ENCODE measurements around the gene ATAD1. TPM values are rescaled to one million over a fixed set of nuclear protein-coding genes. Genes with fewer than 3 reads are reported as not detected.
A peak's percentile ranks its signal among the peaks of the same experiment; 100 is the strongest.
"Not testable (repeated sequence)": the region's sequence is repeated elsewhere in the genome, so short reads cannot be mapped to it uniquely, and the experiment has no call there.

Gene ATAD1
- total RNA-seq, 8 experiments from 2014 or later, result 43.3 to 79.3 (median 62.7) TPM

DNA sequence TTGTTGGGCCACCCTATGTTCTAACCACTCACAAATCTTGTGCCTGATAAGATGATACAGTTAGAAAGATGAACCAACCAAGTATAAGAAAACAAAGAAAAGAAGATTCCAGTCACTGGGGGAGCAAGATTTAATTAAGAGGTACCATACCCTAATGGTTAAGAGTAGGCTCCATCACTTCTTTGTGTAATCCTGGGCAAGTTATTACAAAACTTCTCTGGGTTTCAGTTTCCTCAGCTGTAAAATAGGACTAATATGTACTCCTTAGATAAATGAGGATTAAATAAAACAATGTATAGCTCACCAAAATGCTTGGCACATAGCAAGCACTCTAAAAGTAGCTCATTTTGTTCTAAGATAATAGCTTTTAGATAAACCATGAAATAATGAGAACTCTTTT, 58.5 kb downstream of the ATAD1 start:
- no peak for ATAC-seq (replicated peaks in 6 of 8)
- in situ Hi-C loops (cut with MboI; ENCODE audit: low pct_unique_long_range_greater_than_20kb in 2 of 9, low sequenced_read_pairs in 9 of 9, unreplicated experiment in 9 of 9), result no loop called here
- Histone ChIP-seq H3K4me3 (no peak overlapping the region), H3K27ac (no peak overlapping the region), H3K4me1 (replicated peaks in 1 of 2) (no peaks in the 10 kb centered on the region)

- Histone ChIP-seq H3K4me3 (no peak overlapping the region), H3K27ac (no peak overlapping the region), H3K4me1 (replicated peaks in 1 of 2) (no peaks in the 10 kb centered on the region)
- ATAC-seq (replicated peaks in 6 of 8), result no peak
- in situ Hi-C loops (cut with MboI; ENCODE audit: low pct_unique_long_range_greater_than_20kb in 2 of 9, low sequenced_read_pairs in 9 of 9, unreplicated experiment in 9 of 9), result no loop called here
- WGBS, 10 experiments, result 80 to 100% (median 100%) methylated on average over 1 of the region's 1 CpG; no CpG with 5 or more reads in 2 of the 10 experiments
These were observed 60.3 kb downstream of the ATAD1 start for GRCh38 chr10:87757685-87758084.

- in situ Hi-C loops (cut with MboI; ENCODE audit: low pct_unique_long_range_greater_than_20kb in 2 of 9, low sequenced_read_pairs in 9 of 9, unreplicated experiment in 9 of 9), result no loop called here
- no peak overlapping the region for H3K27ac ChIP-seq
- H3K4me3 ChIP-seq, result no peak overlapping the region
- 80 to 100% (median 98%) methylated on average over 1 to 8 of the region's 8 CpGs for WGBS, 10 experiments
- no peak for ATAC-seq (replicated peaks in 6 of 8)
- peaks cover 0 to 10% of the 10 kb centered on the region in 2 donors for H3K4me1 ChIP-seq (replicated peaks in 1 of 2)
These were observed 63.8 kb downstream of the ATAD1 start for GRCh38 chr10:87753995-87754866.

DNA sequence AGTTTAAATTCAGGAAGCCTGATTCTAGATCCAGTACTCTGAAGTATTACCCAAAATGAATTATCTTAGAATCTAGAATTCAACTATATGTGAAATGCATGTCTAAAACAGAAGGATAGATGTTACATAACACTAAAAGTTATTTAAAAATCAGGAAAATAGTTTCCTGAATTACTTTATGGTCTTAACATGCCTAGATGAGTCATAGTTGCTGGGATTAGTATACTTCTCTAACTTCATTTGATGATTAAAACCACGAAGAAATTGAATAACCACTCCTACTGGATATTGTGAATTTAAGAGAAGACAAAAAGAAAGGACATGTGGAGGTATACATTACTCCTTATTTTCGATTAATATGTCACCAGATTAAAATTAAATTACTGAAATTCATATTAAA, 65.5 kb downstream of the ATAD1 start:
- peak in 2 of 8 experiments; percentile 63 to 70 for ATAC-seq (replicated peaks in 6 of 8)
- Histone ChIP-seq H3K4me1 (replicated peaks in 1 of 2) (peaks cover 0 to 10% of the 10 kb centered on the region in 2 donors), H3K4me3 (no peak overlapping the region), H3K27ac (no peak overlapping the region)
- in situ Hi-C loops (cut with MboI; ENCODE audit: low pct_unique_long_range_greater_than_20kb in 2 of 9, low sequenced_read_pairs in 9 of 9, unreplicated experiment in 9 of 9), result no loop called here
- 0 to 100% (median 90%) methylated on average over 1 to 2 of the region's 2 CpGs for WGBS, 10 experiments

- in situ Hi-C loops (cut with MboI; ENCODE audit: low pct_unique_long_range_greater_than_20kb in 2 of 9, low sequenced_read_pairs in 9 of 9, unreplicated experiment in 9 of 9), result no loop called here
- 70 to 100% (median 81%) methylated on average over 2 of the region's 2 CpGs; no CpG with 5 or more reads in 2 of the 10 experiments for WGBS, 10 experiments
- no peak for ATAC-seq (replicated peaks in 6 of 8)
- H3K4me1 ChIP-seq (replicated peaks in 1 of 2), result peaks cover 4 to 13% of the 10 kb centered on the region in 2 donors
- H3K27ac ChIP-seq, result no peak overlapping the region
- H3K4me3 ChIP-seq, result no peak overlapping the region
These were observed 66.8 kb downstream of the ATAD1 start for GRCh38 chr10:87751274-87751673.

DNA sequence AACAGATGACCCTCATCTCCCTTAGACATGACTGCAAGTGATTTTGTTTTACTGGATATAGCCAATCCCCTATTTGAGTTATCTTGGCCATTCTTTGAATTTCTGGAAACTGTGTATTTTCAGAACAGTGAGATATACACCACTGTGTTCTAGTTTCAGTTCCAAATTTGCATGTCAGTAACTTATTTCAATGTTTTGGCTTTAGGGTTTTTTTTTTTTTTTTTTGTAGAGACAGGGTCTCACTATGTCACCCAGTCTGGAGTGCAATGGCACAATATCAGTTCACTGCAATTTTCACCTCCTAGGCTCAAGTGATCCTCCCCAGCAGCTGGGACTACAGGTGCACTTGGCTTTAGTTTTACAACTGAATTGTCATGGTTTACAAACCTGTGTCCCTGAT, 67.2 kb downstream of the ATAD1 start:
- H3K4me3 ChIP-seq, result no peak overlapping the region
- ATAC-seq (replicated peaks in 6 of 8), result no peak
- H3K27ac ChIP-seq, result no peak overlapping the region
- peaks cover 4 to 13% of the 10 kb centered on the region in 2 donors for H3K4me1 ChIP-seq (replicated peaks in 1 of 2)
- in situ Hi-C loops (cut with MboI; ENCODE audit: low pct_unique_long_range_greater_than_20kb in 2 of 9, low sequenced_read_pairs in 9 of 9, unreplicated experiment in 9 of 9), result no loop called here

DNA sequence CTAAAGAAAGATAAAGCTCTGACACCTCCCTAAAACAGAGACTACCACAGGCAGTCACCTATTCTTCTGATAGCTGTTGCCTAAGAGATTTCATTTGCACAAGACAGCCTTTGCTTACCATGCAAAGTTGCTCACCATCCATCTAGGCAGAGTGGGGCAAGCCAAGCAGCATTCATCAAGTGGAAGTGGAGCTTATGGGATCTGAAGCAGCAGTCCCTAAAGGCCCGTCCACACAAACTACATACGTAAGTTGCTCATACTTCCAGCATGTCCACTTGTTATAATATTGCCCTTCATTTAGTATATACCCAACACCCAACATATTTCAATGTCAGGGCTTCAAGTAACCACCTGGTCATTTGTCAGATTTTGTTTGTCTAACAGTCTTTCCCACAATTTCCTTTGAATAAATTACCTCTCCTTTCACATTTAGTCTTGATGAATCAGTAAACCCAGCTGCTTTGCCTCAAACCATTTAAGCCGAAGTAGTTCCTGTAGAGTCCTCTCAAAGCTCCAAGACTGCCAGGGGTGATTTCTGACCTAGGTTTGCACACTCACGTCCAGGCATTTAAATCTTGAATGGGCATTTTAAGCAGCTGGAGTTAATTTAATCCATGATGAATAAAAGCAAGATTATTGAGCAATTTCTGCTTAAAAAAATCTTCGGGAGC, 67.9 kb downstream of the ATAD1 start:
- peak; percentile 30 to 82 (median 46) for ATAC-seq (replicated peaks in 6 of 8)
- in situ Hi-C loops (cut with MboI; ENCODE audit: low pct_unique_long_range_greater_than_20kb in 2 of 9, low sequenced_read_pairs in 9 of 9, unreplicated experiment in 9 of 9), result no loop called here
- WGBS, 10 experiments, result 4 to 80% (median 49%) methylated on average over 1 to 5 of the region's 5 CpGs; no CpG with 5 or more reads in 1 of the 10 experiments

DNA sequence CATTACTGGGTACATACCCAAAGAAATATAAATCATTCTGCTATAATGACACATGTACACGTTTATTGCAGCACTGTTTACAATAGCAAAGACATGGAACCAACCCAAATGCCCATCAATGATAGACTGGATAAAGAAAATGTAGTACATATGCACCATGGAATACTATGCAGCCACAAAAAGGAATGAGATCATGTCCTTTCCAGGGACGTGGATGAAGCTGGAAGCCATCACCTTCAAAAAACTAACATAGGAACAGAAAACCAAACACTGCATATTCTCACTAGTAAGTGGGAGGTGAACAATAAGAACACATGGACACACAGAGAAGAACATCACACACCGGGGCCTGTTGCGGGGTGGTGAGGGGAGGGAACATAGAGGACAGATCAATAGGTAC, 69.8 kb downstream of the ATAD1 start:
- not testable (repeated sequence) for H3K4me3 ChIP-seq; ATAC-seq (replicated peaks in 6 of 8); H3K27ac ChIP-seq
- in situ Hi-C loops (cut with MboI; ENCODE audit: low pct_unique_long_range_greater_than_20kb in 2 of 9, low sequenced_read_pairs in 9 of 9, unreplicated experiment in 9 of 9), result loop anchor here in 4 of 9 experiments (25.0 kb wide), 1 partner anchor 211 kb away; no protein-coding TSS in a partner anchor
- WGBS, 10 experiments, result 50 to 100% (median 100%) methylated on average over 1 to 2 of the region's 4 CpGs
- peaks cover 4 to 13% of the 10 kb centered on the region in 2 donors for H3K4me1 ChIP-seq (replicated peaks in 1 of 2)

More for the DNA sequence above, 67.9 kb downstream of the ATAD1 start:
- no peak overlapping the region for H3K4me3 ChIP-seq
- H3K27ac ChIP-seq, result no peak overlapping the region
- peaks cover 4 to 13% of the 10 kb centered on the region in 2 donors for H3K4me1 ChIP-seq (replicated peaks in 1 of 2)

DNA sequence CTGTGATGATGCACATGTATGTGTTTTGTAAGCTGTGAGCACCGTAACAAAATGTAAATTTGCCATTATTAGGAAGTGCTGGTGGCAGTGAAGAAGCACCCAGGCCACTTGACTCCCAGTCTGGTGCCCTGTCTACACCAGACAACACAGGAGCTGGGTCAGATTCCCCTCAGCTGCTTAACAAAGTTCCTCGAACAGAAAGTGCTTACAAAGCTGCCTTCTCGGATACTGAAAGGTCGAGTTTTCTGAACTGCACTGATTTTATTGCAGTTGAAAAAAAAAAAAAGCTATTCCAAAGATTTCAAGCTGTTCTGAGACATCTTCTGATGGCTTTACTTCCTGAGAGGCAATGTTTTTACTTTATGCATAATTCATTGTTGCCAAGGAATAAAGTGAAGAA, 71.1 kb downstream of the ATAD1 start:
- in situ Hi-C loops (cut with MboI; ENCODE audit: low pct_unique_long_range_greater_than_20kb in 2 of 9, low sequenced_read_pairs in 9 of 9, unreplicated experiment in 9 of 9), result loop anchor here in 4 of 9 experiments (25.0 kb wide), 1 partner anchor 210 kb away; no protein-coding TSS in a partner anchor

GRCh38 chr10:87744606-87745005, 73.4 kb downstream of the ATAD1 start:
- in situ Hi-C loops (cut with MboI; ENCODE audit: low pct_unique_long_range_greater_than_20kb in 2 of 9, low sequenced_read_pairs in 9 of 9, unreplicated experiment in 9 of 9), result loop anchor here in 4 of 9 experiments (25.0 kb wide), 1 partner anchor 207 kb away; no protein-coding TSS in a partner anchor
- Histone ChIP-seq H3K4me1 (replicated peaks in 1 of 2) (peaks cover 4% of the 10 kb centered on the region in 2 donors), H3K27ac (no peak overlapping the region), H3K4me3 (no peak overlapping the region)
- ATAC-seq (replicated peaks in 6 of 8), result no peak
- 67 to 100% (median 97%) methylated on average over 1 to 2 of the region's 2 CpGs; no CpG with 5 or more reads in 2 of the 10 experiments for WGBS, 10 experiments

More for the DNA sequence above, 71.1 kb downstream of the ATAD1 start:
- WGBS, 10 experiments, result 0 to 100% (median 47%) methylated on average over 1 to 4 of the region's 4 CpGs
- no peak overlapping the region for H3K4me3 ChIP-seq
- H3K4me1 ChIP-seq (replicated peaks in 1 of 2), result peaks cover 4 to 13% of the 10 kb centered on the region in 2 donors
- H3K27ac ChIP-seq, result no peak overlapping the region
- no peak for ATAC-seq (replicated peaks in 6 of 8)

- not testable (repeated sequence) for H3K27ac ChIP-seq; H3K4me3 ChIP-seq; H3K4me1 ChIP-seq (replicated peaks in 1 of 2); ATAC-seq (replicated peaks in 6 of 8)
- WGBS, 10 experiments, result 87 to 100% (median 100%) methylated on average over 1 to 10 of the region's 18 CpGs; no CpG with 5 or more reads in 2 of the 10 experiments
- in situ Hi-C loops (cut with MboI; ENCODE audit: low pct_unique_long_range_greater_than_20kb in 2 of 9, low sequenced_read_pairs in 9 of 9, unreplicated experiment in 9 of 9), result loop anchor here in 4 of 9 experiments (25.0 kb wide), 1 partner anchor 206 kb away; no protein-coding TSS in a partner anchor
These were observed 74.9 kb downstream of the ATAD1 start for GRCh38 chr10:87742992-87743610.

- in situ Hi-C loops (cut with MboI; ENCODE audit: low pct_unique_long_range_greater_than_20kb in 2 of 9, low sequenced_read_pairs in 9 of 9, unreplicated experiment in 9 of 9), result loop anchor here in 4 of 9 experiments (25.0 kb wide), 1 partner anchor 203 kb away; no protein-coding TSS in a partner anchor
- Histone ChIP-seq H3K4me3 (no peak overlapping the region), H3K4me1 (replicated peaks in 1 of 2) (no peaks in the 10 kb centered on the region), H3K27ac (no peak overlapping the region)
- ATAC-seq (replicated peaks in 6 of 8), result peak in 2 of 8 experiments; percentile 73 to 85
These were observed 77.8 kb downstream of the ATAD1 start for GRCh38 chr10:87740254-87740655.

- Histone ChIP-seq H3K4me3 (no peak overlapping the region), H3K27ac (no peak overlapping the region), H3K4me1 (replicated peaks in 1 of 2) (no peaks in the 10 kb centered on the region)
- in situ Hi-C loops (cut with MboI; ENCODE audit: low pct_unique_long_range_greater_than_20kb in 2 of 9, low sequenced_read_pairs in 9 of 9, unreplicated experiment in 9 of 9), result loop anchor here in 4 of 9 experiments (10.0 to 25.0 kb wide), 3 partner anchors 75 to 202 kb away; partner anchors contain the start of gene PAPSS2 (in 1 of the 4)
- no peak for ATAC-seq (replicated peaks in 6 of 8)
- WGBS, 10 experiments, result 51 to 100% (median 88%) methylated on average over 2 to 4 of the region's 4 CpGs
These were observed 78.3 kb downstream of the ATAD1 start for GRCh38 chr10:87739703-87740102.

Measured in motor neuron (in vitro differentiated cells).